Stomach (tissue), 19 donors: ENCODE data around the gene VSTM2L. TPM values are rescaled to one million over a fixed set of nuclear protein-coding genes. Genes with fewer than 3 reads are reported as not detected.
"Not testable (repeated sequence)": the region's sequence is repeated elsewhere in the genome, so short reads cannot be mapped to it uniquely, and the experiment has no call there.

Experiments used
- DNase-seq, 2 donors: peaks; one replicate each; pipeline versions ENCODE4 v3.0.0 to v3.0.0-alpha.2; 2013 to 2019
- H3K27ac ChIP-seq, 5 donors: fragments of 200-600 bp in 4 of 5; sonication (generic) in 4 of 5; one replicate each; pipeline ENCODE4 v1.5.1; 2013 to 2019; ENCODE audit warnings: mild to moderate bottlenecking in 1 of 5, moderate library complexity in 1 of 5
- H3K27me3 ChIP-seq, 3 donors: fragments of 200-600 bp; sonication (generic); one replicate each; pipeline ENCODE4 v1.5.1; 2017 to 2019; ENCODE audit warnings: mixed run types in 1 of 3
- H3K36me3 ChIP-seq, 4 donors: fragments of 200-600 bp; sonication (generic); 1 replicate in 3 of 4; 2 replicates in 1 of 4; pipeline ENCODE4 v1.5.1; 2016 to 2019
- H3K4me1 ChIP-seq, 4 donors: fragments of 200-600 bp; sonication (generic); one replicate each; pipeline ENCODE4 v1.5.1; 2016 to 2019
- H3K4me3 ChIP-seq, 4 donors: fragments of 200-600 bp; sonication (generic) in 3 of 4; one replicate each; pipeline ENCODE4 v1.5.1; 2016 to 2019; ENCODE audit warnings: mild to moderate bottlenecking in 1 of 4
- H3K9me3 ChIP-seq, 4 donors: fragments of 200-600 bp; sonication (generic); one replicate each; pipeline ENCODE4 v1.5.1; 2016 to 2019
- EP300 ChIP-seq: sonication (generic); formaldehyde crosslinking; IDR thresholded peaks from one replicate; pipeline ENCODE4 v1.6.1; 2017; ENCODE audit warnings: antibody characterized with exemption
- POLR2A ChIP-seq, 4 donors: fragments of 450-650 bp; IDR thresholded peaks; one replicate each; pipeline ENCODE4 v1.6.1; 2016; ENCODE audit warnings: antibody characterized with exemption in 4 of 4, control low read depth in 2 of 4, mild to moderate bottlenecking in 1 of 4, moderate library complexity in 1 of 4
- POLR2AphosphoS5 ChIP-seq, 3 donors: sonication (generic); formaldehyde crosslinking; IDR thresholded peaks; one replicate each; pipeline ENCODE4 v1.6.1; 2016; ENCODE audit warnings: antibody characterized with exemption in 3 of 3
- WGBS, 5 donors: extraction: QIAGEN DNeasy Blood & Tissue Kit in 3 of 5; methylation state at CpG; one replicate each; pipeline versions ENCODE4 v1.1.5 to v1.1.7; 2013 to 2018; 5-methylcytosine and 5-hydroxymethylcytosine counted together
- intact Hi-C: fragments of 100-400 bp; cut with DNase I; formaldehyde crosslinking; loops from one replicate; pipeline ENCODE4 v1.15.1; 2023; ENCODE audit warnings: low total_unique reads
- long read RNA-seq, 10 donors: transcript quantifications; one replicate each; lab custom pipeline, GENCODE V29; 2026
- polyA plus RNA-seq, 3 donors: library from polyadenylated mRNA; stranded (reverse); fragments of 200-250 nt; gene quantifications; one replicate each; pipeline ENCODE4 v1.2.3, GENCODE V29; 2013
- total RNA-seq, 5 donors: library from RNA; depleted of rRNA; stranded (reverse); fragments of >200 nt; gene quantifications; one replicate each; pipeline versions ENCODE4 v1.1.0 to v1.2.3, GENCODE V29; 2014 to 2016
- TF ChIP-seq, protein P1 (sequence below), 7 experiments: fragments of 450-650 bp in 4 of 7; fragments of 200-600 bp in 3 of 7; sonication (generic) in 3 of 7; IDR thresholded peaks; one replicate each; pipeline ENCODE4 v1.5.1; 2016 to 2019; ENCODE audit warnings: antibody characterized with exemption in 7 of 7, control low read depth in 2 of 7, mild to moderate bottlenecking in 1 of 7
- donor health status: healthy with polysubstance abuse.
- donor health status: Bipolar disorder and iron deficiency.
- donor health status: healthy.

The VSTM2L gene, protein sequence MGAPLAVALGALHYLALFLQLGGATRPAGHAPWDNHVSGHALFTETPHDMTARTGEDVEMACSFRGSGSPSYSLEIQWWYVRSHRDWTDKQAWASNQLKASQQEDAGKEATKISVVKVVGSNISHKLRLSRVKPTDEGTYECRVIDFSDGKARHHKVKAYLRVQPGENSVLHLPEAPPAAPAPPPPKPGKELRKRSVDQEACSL
- total RNA-seq (10 to 100 TPM in 2 of 5 donors, 1 to 10 TPM in 1, not detected in 2; 2.6 to 18.3 (median 16.7) TPM), polyA plus RNA-seq (1 to 10 TPM; 1.1 to 3.7 (median 3.1) TPM)
- long read RNA-seq, donor 1, transcript VSTM2L-202 (4 exons, 1,959 nt), result major isoform, 6 of 6 reads
- long read RNA-seq, donor 1, partial matches to known transcripts, result 0 of 6 reads
- long read RNA-seq, donor 1, other reads (novel, unspliced or antisense), result 0 of 6 reads
- long read RNA-seq, donor 2, partial matches to known transcripts, result 0 of 2 reads
- long read RNA-seq, donor 2, other reads (novel, unspliced or antisense), result 0 of 2 reads
- long read RNA-seq, donor 3, transcript VSTM2L-202 (4 exons, 1,959 nt), result major isoform, 5 of 5 reads
- long read RNA-seq, donor 3, partial matches to known transcripts, result 0 of 5 reads
- long read RNA-seq, donor 3, other reads (novel, unspliced or antisense), result 0 of 5 reads
- long read RNA-seq, donor 4, result 0 reads
- long read RNA-seq, donor 5, transcript VSTM2L-202 (4 exons, 1,959 nt), result major isoform, 9 of 10 reads
- long read RNA-seq, donor 5, partial matches to known transcripts, result 0 of 10 reads
- long read RNA-seq, donor 5, other reads (novel, unspliced or antisense), result 0 of 10 reads
- long read RNA-seq, donor 6, transcript VSTM2L-202 (4 exons, 1,959 nt), result major isoform, 12 of 13 reads
- long read RNA-seq, donor 6, partial matches to known transcripts, result 0 of 13 reads
- long read RNA-seq, donor 6, other reads (novel, unspliced or antisense), result 0 of 13 reads
- long read RNA-seq, donor 7, partial matches to known transcripts, result 0 of 4 reads
- long read RNA-seq, donor 7, other reads (novel, unspliced or antisense), result 0 of 4 reads
- long read RNA-seq, donor 8, partial matches to known transcripts, result 9 of 12 reads
- long read RNA-seq, donor 8, other reads (novel, unspliced or antisense), result 0 of 12 reads
- long read RNA-seq, donor 9, partial matches to known transcripts, result 0 of 1 reads
- long read RNA-seq, donor 9, other reads (novel, unspliced or antisense), result 0 of 1 reads
- long read RNA-seq, donor 10, partial matches to known transcripts, result 0 of 3 reads
- long read RNA-seq, donor 10, other reads (novel, unspliced or antisense), result 0 of 3 reads

DNA sequence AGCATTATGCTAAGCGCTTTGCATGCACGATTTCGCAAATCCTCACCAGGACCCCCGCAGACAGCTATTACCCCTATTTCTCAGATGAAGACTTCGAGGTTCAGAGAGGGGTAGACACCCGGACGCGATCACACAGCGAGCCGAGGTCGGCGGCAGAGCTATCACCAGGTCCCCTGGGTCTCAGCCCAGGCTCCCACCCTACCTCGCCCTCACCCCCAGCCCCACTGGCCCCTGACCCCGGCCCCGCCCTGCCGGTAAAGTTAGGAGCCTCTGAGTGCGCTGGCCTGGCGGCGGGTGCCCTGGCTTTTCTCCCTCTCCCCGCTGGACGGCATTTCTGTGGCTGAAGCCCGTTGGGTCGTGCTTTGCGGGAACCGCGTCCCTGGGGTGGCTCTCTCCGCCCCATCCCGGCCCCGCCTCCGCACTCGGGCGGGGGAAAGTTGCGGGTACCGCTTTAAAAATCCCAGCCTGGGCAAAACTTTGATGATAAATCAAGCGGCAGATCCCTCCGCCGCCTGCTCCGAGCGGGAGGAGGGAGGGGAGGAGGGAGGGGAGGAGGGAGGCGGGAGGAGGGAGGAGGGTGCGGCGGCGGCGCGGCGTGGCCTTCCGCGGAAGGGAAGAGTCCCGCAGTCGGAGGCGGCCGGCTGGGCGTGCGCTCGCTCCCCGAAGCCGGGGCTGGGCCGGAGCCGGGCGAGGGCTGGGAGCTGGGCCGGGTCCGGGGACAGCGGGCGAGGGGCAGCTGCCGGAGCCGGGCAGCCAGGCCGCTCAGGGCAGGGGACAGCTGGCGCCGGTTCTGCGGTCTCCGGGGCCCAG is at the start of gene VSTM2L:
Gene VSTM2L (plus strand): TSS at position 624 of the 810 bp plus-strand sequence. CDS start 224 bp downstream, outside the sequence.
- intact Hi-C loops, result loop anchor here (10.0 kb wide), 1 partner anchor 92 kb away; no protein-coding TSS in a partner anchor
- H3K4me3 ChIP-seq, result peak within 1 kb of the TSS; percentile 41 to 53 (median 46)
- peaks cover 0 to 94% (median 48%) of the 10 kb centered on the region in 3 donors for H3K27me3 ChIP-seq
- no peaks in the 10 kb centered on the region for H3K36me3 ChIP-seq
- no peaks in the 10 kb centered on the region for H3K9me3 ChIP-seq
- H3K27ac ChIP-seq, result peak within 1 kb of the TSS in 2 of 5 donors; percentile 23 to 59
- DNase-seq, result peak; percentile 34 to 75
- TF ChIP-seq EP300 (no peak), POLR2AphosphoS5 (IDR thresholded peaks at IDR 0.05) (no peak), POLR2A (IDR thresholded peaks at IDR 0.05) (no peak)
- TF ChIP-seq, protein P1, sequence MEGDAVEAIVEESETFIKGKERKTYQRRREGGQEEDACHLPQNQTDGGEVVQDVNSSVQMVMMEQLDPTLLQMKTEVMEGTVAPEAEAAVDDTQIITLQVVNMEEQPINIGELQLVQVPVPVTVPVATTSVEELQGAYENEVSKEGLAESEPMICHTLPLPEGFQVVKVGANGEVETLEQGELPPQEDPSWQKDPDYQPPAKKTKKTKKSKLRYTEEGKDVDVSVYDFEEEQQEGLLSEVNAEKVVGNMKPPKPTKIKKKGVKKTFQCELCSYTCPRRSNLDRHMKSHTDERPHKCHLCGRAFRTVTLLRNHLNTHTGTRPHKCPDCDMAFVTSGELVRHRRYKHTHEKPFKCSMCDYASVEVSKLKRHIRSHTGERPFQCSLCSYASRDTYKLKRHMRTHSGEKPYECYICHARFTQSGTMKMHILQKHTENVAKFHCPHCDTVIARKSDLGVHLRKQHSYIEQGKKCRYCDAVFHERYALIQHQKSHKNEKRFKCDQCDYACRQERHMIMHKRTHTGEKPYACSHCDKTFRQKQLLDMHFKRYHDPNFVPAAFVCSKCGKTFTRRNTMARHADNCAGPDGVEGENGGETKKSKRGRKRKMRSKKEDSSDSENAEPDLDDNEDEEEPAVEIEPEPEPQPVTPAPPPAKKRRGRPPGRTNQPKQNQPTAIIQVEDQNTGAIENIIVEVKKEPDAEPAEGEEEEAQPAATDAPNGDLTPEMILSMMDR (IDR thresholded peaks at IDR 0.05), result no peak
- WGBS, 5 donors, result 5 to 19% (median 5%) methylated on average over 15 to 71 of the region's 71 CpGs
- peaks cover 11 to 24% (median 16%) of the 10 kb centered on the region in 4 donors for H3K4me1 ChIP-seq

DNA sequence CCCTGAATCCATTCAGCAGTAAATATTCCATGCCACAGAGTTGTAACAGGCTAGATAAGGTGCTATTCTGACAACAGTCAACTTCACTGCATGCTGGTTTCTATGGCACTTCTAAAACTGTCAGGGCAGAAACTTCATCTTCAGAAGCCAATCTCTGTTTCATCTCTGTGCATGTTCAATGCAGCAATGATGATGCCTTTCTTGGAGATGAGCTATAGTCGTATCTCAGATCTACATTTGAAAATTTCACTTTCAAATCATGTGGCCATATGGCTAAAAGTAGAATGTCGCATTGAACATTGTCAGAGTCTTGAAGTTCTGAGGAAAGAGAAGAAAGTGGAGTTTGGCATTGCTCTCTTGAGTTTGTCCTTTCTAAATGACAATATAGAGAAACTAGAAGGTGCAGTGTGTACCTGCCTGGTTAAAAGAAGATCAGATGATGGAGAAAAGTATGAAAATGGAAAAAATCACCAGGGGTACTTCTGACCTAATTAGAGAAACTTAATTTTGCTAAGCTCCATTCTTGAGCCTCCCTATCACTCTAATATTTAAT is 49.0 kb upstream of the VSTM2L start:
- Histone ChIP-seq H3K4me1 (no peaks in the 10 kb centered on the region), H3K27ac (no peak overlapping the region), H3K36me3 (peaks cover 17 to 79% (median 74%) of the 10 kb centered on the region in 4 donors), H3K4me3 (no peak overlapping the region), H3K9me3 (no peaks in the 10 kb centered on the region), H3K27me3 (no peaks in the 10 kb centered on the region)
- no peak for DNase-seq
- 87 to 92% (median 90%) methylated on average over 2 of the region's 2 CpGs for WGBS, 5 donors
- intact Hi-C loops, result no loop called here
- TF ChIP-seq POLR2AphosphoS5 (IDR thresholded peaks at IDR 0.05) (no peak), EP300 (no peak), POLR2A (IDR thresholded peaks at IDR 0.05) (no peak)
- TF ChIP-seq, protein P1 (IDR thresholded peaks at IDR 0.05), result no peak

DNA sequence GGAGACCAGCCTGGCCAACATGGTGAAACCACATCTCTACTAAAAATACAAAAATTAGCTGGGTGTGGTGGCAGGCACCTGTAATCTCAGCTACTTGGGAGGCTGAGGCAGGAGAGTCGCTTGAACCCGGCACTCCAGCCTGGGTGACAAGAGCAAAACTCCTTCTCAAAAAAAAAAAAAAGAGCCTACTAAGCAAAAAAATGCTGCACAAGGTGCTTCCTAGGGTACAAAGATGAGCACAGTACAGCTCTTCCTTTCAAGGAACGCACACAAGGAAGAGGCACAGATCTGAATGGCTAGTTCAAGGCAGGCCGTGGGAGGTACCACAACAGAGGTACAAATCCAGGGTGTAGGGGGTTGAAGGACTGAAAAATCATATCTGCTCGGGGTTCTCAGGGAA is 46.9 kb upstream of the VSTM2L start:
- H3K27ac ChIP-seq, DNase-seq, H3K27me3 ChIP-seq, H3K9me3 ChIP-seq, H3K4me1 ChIP-seq, H3K4me3 ChIP-seq, intact Hi-C loops: not testable (repeated sequence)
- H3K36me3 ChIP-seq, result peaks cover 15 to 83% (median 74%) of the 10 kb centered on the region in 4 donors
- WGBS, 5 donors, result 92 to 98% (median 97%) methylated on average over 5 of the region's 5 CpGs
